Measurements from ENCODE around the gene FTH1. TPM values are rescaled to one million over a fixed set of nuclear protein-coding genes. Genes with fewer than 3 reads are reported as not detected.

The FTH1 gene
- total and polyA plus RNA-seq, 2 of the 8 experiments (the other 6 are each of a cell fraction or from before 2014, with no cell fraction given), result 1,153 to 1,461 TPM

GRCh38 chr11:61935861-61936260, 31.6 kb downstream of the FTH1 start (continued):
- TF ChIP-seq ZNF274 (IDR thresholded peaks at IDR 0.05; ENCODE audit: borderline replicate concordance, extremely low read depth, low read length) (no peak), JUND (IDR thresholded peaks at IDR 0.05; ENCODE audit: low read length) (no peak), BACH1 (IDR thresholded peaks at IDR 0.05; ENCODE audit: low read length) (no peak), SUZ12 (IDR thresholded peaks at IDR 0.05; ENCODE audit: low read length) (no peak), SRF (IDR thresholded peaks at IDR 0.05; ENCODE audit: low read depth, low read length) (no peak), CHD7 (IDR thresholded peaks at IDR 0.05; ENCODE audit: insufficient replicate concordance, low read length) (no peak)

All from H1 (cell line).